LNCaP clone FGC (cell line): ENCODE data around the gene PLK3.
A peak's percentile ranks its signal among the peaks of the same experiment; 100 is the strongest.
"Not testable (repeated sequence)": the region's sequence is repeated elsewhere in the genome, so short reads cannot be mapped to it uniquely, and the experiment has no call there.

Experiments used
- DNase-seq: peaks from one replicate; pipeline ENCODE4 v3.0.0-alpha.2; 2011; ENCODE audit warnings: low read depth
- H3K4me3 ChIP-seq: 2 replicates; pipeline ENCODE4 v1.5.1; 2011; ENCODE audit warnings: mild to moderate bottlenecking, low read depth, low read length, control low read depth
- TF ChIP-seq, protein P1 (sequence below): IDR thresholded peaks from 2 replicates; pipeline ENCODE4 v1.5.1; 2012; ENCODE audit warnings: mild to moderate bottlenecking; ENCODE audit not compliant: control insufficient read depth, insufficient read depth; ENCODE audit errors: extremely low read depth

Gene PLK3

GRCh38 chr1:44812822-44813543, 12.8 kb downstream of the PLK3 start:
- H3K4me3 ChIP-seq, result peak overlapping the region; percentile 64
- TF ChIP-seq, protein P1, sequence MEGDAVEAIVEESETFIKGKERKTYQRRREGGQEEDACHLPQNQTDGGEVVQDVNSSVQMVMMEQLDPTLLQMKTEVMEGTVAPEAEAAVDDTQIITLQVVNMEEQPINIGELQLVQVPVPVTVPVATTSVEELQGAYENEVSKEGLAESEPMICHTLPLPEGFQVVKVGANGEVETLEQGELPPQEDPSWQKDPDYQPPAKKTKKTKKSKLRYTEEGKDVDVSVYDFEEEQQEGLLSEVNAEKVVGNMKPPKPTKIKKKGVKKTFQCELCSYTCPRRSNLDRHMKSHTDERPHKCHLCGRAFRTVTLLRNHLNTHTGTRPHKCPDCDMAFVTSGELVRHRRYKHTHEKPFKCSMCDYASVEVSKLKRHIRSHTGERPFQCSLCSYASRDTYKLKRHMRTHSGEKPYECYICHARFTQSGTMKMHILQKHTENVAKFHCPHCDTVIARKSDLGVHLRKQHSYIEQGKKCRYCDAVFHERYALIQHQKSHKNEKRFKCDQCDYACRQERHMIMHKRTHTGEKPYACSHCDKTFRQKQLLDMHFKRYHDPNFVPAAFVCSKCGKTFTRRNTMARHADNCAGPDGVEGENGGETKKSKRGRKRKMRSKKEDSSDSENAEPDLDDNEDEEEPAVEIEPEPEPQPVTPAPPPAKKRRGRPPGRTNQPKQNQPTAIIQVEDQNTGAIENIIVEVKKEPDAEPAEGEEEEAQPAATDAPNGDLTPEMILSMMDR, result no peak
- no peak for DNase-seq

DNA sequence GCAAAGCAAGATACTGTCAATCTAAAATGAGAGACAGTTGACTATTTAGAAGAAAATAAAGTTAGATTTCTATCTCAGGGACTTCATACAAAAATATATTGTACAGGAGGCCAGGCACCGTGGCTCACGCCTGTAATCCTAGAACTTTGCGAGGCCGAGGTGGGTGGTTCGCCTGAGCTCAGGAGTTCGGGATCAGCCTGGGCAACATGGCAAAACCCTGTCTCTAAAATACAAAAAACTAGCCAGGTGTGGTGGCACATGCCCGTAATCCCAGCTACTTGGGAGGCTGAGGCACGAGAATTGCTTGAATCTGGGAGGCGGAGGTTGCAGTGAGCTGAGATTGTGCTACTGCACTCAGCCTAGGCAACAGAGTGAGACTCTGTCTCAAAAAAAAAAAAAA, 15.7 kb downstream of the PLK3 start:
- not testable (repeated sequence) for DNase-seq, H3K4me3 ChIP-seq

GRCh38 chr1:44817307-44817706, 17.1 kb downstream of the PLK3 start:
- DNase-seq, result no peak
- TF ChIP-seq, protein P1, result no peak
- no peak overlapping the region for H3K4me3 ChIP-seq

DNA sequence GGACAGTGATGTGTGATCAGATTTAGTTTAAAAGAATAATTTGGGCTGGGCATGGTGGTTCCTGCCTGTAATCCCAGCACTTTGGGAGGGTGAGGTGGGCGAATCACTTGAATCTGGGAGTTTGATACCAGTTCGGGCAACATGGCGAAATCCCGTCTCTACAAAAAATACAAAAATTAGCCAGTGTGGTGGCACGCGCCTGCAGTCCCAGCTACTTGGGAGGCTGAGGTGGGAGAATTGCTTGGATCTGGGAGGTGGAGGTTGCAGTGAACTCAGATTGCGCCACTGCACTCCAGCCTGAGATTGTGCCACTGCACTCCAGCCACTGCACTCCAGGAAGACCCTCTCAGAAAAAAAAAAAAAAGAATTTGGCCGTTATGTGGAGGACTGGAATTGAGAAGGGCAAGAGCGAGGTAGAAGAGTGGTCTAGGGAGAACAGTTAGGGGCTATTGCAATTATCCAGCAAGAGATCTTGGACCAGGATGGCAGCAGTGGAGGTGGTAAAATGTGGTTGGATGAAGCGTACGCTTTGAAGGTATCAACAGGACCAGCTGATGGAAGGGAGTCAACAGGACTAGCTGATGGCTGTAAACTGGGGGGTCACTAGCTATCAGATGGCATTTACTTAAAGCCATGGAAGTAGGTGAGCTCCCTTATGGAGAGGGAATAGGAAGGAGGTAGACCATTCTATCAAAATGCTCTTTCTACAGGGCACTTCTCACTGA, 17.8 kb downstream of the PLK3 start:
- no peak for DNase-seq
- TF ChIP-seq, protein P1, result no peak
- H3K4me3 ChIP-seq, result no peak overlapping the region

DNA sequence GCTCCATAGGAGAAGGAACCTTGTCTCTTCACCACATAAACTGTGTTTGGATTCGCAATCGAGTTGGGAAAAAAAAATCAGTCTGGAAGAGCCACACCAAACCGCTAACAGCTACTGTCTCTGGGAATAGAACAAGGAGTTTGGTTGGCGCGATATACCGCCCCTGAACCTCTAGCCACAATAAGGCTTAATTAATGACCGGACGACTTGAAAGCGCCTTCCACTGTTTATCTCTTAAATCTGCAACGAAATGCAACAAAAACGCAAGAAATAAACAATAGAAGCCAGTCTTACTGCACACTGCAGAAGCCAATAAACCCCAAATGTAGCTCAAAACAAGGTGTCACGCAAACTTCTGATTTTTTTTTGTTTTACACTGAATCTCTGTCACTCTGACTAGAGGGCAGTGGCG, 19.0 kb downstream of the PLK3 start:
- DNase-seq, result no peak
- TF ChIP-seq, protein P1, result no peak; the same call in 1 of the 2 replicates
- peak overlapping the region; percentile 65 for H3K4me3 ChIP-seq

GRCh38 chr1:44819608-44820327, 19.6 kb downstream of the PLK3 start:
- DNase-seq, result peak; percentile 72

More at GRCh38 chr1:44819608-44820327, 19.6 kb downstream of the PLK3 start:
- TF ChIP-seq, protein P1, result no peak
- H3K4me3 ChIP-seq, result peak overlapping the region; percentile 65
